ENCODE results near the gene RANBP3L. TPM values are rescaled to one million over a fixed set of nuclear protein-coding genes. Genes with fewer than 3 reads are reported as not detected.

Gene RANBP3L
- total and polyA plus RNA-seq, 10 of the 15 experiments (the other 5 are each of a cell fraction or from before 2014, with no cell fraction given): 0.02 to 0.29 (median 0.06) TPM; not detected in 4

DNA sequence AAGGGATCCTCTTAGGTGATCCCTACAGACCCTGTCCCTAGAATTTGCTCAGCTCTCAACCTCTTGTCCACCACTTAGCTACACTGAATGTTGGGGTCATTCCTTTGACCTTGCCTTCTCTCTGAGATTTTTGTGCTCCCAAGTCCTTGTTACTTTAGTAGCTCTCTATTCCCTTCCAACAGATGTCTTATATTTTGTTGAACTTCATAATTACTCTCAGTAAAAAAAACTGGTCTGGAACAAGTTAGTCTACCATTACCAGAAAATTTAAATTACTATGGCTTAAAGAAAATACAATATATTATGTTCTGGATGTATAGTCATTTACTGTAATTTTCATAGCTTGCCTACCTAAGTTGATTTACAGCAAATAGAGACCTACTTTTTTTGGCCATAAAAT, 23.5 kb upstream of the RANBP3L start:
- intact Hi-C loops (cut with micrococcal nuclease; ENCODE audit: unreplicated experiment) (no loop called here), in situ Hi-C loops (cut with MboI) (no loop called here)
- BruUV-seq (replicated peaks): no TSS peak
- no peak overlapping the region for H2AFZ ChIP-seq (ENCODE audit: control insufficient read depth, low read depth, low read length)
- SMC1A ChIA-PET (ENCODE audit: uncharacterized antibody, unreplicated experiment): interaction anchor here (0.5 to 1.2 kb wide), 2 partner anchors 35 to 117 kb away, joined by 3 read pairs; no protein-coding TSS in a partner anchor
- CTCF ChIA-PET: interaction anchor here (0.5 to 0.7 kb wide), 2 partner anchors 9 to 266 kb away, joined by 3 read pairs; no protein-coding TSS in a partner anchor
- H3K4me1 ChIP-seq (ENCODE audit: control insufficient read depth, insufficient read depth, low read length): no peaks in the 10 kb centered on the region
- no peaks in the 10 kb centered on the region for H3K36me3 ChIP-seq (ENCODE audit: control insufficient read depth in 2 of 2, insufficient read depth in 2 of 2, low read length in 1 of 2)
- H3K9me3 ChIP-seq (replicated peaks; ENCODE audit: control insufficient read depth, insufficient read depth, low read length): no peaks in the 10 kb centered on the region
- no peak overlapping the region for H3K4me2 ChIP-seq (ENCODE audit: control insufficient read depth, insufficient read depth)
- no peaks in the 10 kb centered on the region for H4K20me1 ChIP-seq (ENCODE audit: control insufficient read depth, insufficient read depth)
- ATAC-seq (no peak), DNase-seq (ENCODE audit: low read depth, low spot score) (no peak), FAIRE-seq (no peak)
- H3K4me3 ChIP-seq: no peak overlapping the region
- no peaks in the 10 kb centered on the region for H3K79me2 ChIP-seq (ENCODE audit: control insufficient read depth, insufficient read depth, low read length)
- POLR2A ChIA-PET: no interaction called here
- no peaks in the 10 kb centered on the region for H3K27me3 ChIP-seq (replicated peaks in 1 of 2; ENCODE audit: control insufficient read depth in 2 of 2, insufficient read depth in 2 of 2, low read length in 1 of 2)
- TF ChIP-seq RAD21 (IDR thresholded peaks at IDR 0.05; ENCODE audit: insufficient read depth, low read depth, low read length): no peak
- no peak overlapping the region for H3K9ac ChIP-seq (ENCODE audit: control insufficient read depth, insufficient read depth, low read length)
- RAD21 ChIA-PET (ENCODE audit: unreplicated experiment): no interaction called here
- H3K27ac ChIP-seq (ENCODE audit: control insufficient read depth, insufficient read depth): no peak overlapping the region

DNA sequence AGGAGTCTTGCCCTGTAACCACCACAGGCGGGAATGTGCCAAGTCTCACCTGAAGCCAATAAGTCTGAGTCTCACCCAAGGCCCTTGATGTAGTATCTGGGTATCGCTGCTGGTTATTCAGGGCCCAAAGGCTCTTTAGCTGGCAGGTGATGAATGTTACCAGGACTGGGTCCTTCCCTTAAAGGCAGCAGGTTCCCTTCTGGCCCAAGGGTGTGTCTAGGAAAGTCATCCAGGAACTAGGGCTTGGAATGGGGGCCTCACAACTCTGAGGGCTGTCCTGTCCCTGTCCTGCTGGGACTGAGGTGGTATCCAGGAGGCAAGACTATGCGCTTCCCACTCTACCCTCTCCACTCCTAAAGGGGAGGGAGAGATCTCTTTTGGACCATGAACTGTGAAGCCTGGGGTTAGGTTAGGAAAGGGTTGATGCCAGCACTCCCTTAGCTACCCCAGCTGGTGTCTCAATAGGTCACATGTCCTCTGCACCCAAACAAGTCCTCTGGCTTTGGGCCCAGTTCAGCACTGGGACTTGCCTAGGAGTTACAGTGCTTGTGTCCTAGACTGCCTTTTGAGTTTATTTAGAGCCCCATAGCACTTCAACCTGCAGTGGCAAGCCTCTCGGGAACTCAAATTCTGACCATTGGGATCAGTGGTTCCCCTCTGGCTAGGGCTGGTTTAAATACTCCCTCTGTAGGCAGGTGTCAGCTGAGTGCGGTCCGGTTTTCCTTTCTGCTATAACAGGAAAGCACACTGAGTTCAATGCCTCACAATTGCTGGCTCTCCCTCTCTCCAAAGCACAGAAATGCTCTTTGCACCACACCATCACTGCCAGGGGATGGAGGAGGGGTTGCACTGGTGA, 22.5 kb upstream of the RANBP3L start:
- SMC1A ChIA-PET (ENCODE audit: uncharacterized antibody, unreplicated experiment): no interaction called here

More for the DNA sequence above, 22.5 kb upstream of the RANBP3L start:
- no peaks in the 10 kb centered on the region for H3K27me3 ChIP-seq (replicated peaks in 1 of 2; ENCODE audit: control insufficient read depth in 2 of 2, insufficient read depth in 2 of 2, low read length in 1 of 2)
- ChIA-PET CTCF (no interaction called here), RAD21 (ENCODE audit: unreplicated experiment) (no interaction called here), POLR2A (no interaction called here)
- H3K4me3 ChIP-seq: no peak overlapping the region
- no peaks in the 10 kb centered on the region for H3K36me3 ChIP-seq (ENCODE audit: control insufficient read depth in 2 of 2, insufficient read depth in 2 of 2, low read length in 1 of 2)
- TF ChIP-seq EED (IDR thresholded peaks at IDR 0.05; ENCODE audit: low read depth): no peak
- no peak for TF ChIP-seq BCL11A (IDR thresholded peaks at IDR 0.05; ENCODE audit: low read depth, low read length)
- TF ChIP-seq CTCF (IDR thresholded peaks at IDR 0.05 in 2 of 3, conservative IDR thresholded peaks at IDR 0.05 in 1 of 3; ENCODE audit: control insufficient read depth in 2 of 3, extremely low read depth in 1 of 3, insufficient read depth in 1 of 3, low read depth in 3 of 3, low read length in 3 of 3): no peak
- no peak for TF ChIP-seq POLR2A (IDR thresholded peaks at IDR 0.05; ENCODE audit: low read depth, low read length)
- TF ChIP-seq CREM (IDR thresholded peaks at IDR 0.05; ENCODE audit: low read depth): no peak
- no peak for TF ChIP-seq RFX5 (IDR thresholded peaks at IDR 0.05; ENCODE audit: low read depth, low read length)
- no peak for TF ChIP-seq GABPA (IDR thresholded peaks at IDR 0.05; ENCODE audit: low read depth)
- TF ChIP-seq CHD1 (IDR thresholded peaks at IDR 0.05; ENCODE audit: low read depth, low read length): no peak
- BruUV-seq (replicated peaks): no TSS peak
- no peak overlapping the region for H2AFZ ChIP-seq (ENCODE audit: control insufficient read depth, low read depth, low read length)
- no peaks in the 10 kb centered on the region for H4K20me1 ChIP-seq (ENCODE audit: control insufficient read depth, insufficient read depth)
- intact Hi-C loops (cut with micrococcal nuclease; ENCODE audit: unreplicated experiment): no loop called here
- H3K4me1 ChIP-seq (ENCODE audit: control insufficient read depth, insufficient read depth, low read length): no peaks in the 10 kb centered on the region
- in situ Hi-C loops (cut with MboI): no loop called here
- DNase-seq (ENCODE audit: low read depth, low spot score) (no peak), ATAC-seq (no peak), FAIRE-seq (no peak)
- no peak overlapping the region for H3K9ac ChIP-seq (ENCODE audit: control insufficient read depth, insufficient read depth, low read length)
- H3K9me3 ChIP-seq (replicated peaks; ENCODE audit: control insufficient read depth, insufficient read depth, low read length): no peaks in the 10 kb centered on the region
- no peak overlapping the region for H3K27ac ChIP-seq (ENCODE audit: control insufficient read depth, insufficient read depth)
- H3K79me2 ChIP-seq (ENCODE audit: control insufficient read depth, insufficient read depth, low read length): no peaks in the 10 kb centered on the region
- 62% methylated on average over 6 of the region's 6 CpGs for WGBS (ENCODE audit: insufficient coverage, insufficient replicate concordance, low lambda C conversion rate, missing lambda C conversion rate)
- H3K4me2 ChIP-seq (ENCODE audit: control insufficient read depth, insufficient read depth): no peak overlapping the region
